ENCODE data around the gene CLTRN.

The CLTRN gene

DNA sequence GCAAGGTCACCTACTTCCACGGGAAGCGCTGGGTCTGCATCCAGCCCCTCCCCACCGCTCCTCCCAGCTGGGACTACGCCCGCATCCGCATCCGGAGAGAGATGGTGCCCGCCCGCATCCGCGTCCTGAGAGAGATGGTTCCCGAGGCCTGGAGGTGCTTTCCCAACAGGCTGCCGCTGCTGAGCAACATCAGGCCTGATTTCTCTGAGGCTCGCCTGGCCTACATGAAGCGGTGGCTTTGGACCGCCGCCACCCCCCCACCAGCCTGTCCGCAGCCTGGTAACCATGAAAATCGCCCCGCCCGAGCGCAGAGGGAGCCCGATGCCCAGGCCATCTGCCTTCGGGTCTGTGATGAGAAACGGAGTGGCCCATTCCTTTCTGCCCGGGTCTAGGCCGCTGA, 18.1 kb downstream of the CLTRN start:
- H3K4me3 ChIP-seq (ENCODE audit: low read depth, low read length), result no peak overlapping the region
- TF ChIP-seq, protein P1, sequence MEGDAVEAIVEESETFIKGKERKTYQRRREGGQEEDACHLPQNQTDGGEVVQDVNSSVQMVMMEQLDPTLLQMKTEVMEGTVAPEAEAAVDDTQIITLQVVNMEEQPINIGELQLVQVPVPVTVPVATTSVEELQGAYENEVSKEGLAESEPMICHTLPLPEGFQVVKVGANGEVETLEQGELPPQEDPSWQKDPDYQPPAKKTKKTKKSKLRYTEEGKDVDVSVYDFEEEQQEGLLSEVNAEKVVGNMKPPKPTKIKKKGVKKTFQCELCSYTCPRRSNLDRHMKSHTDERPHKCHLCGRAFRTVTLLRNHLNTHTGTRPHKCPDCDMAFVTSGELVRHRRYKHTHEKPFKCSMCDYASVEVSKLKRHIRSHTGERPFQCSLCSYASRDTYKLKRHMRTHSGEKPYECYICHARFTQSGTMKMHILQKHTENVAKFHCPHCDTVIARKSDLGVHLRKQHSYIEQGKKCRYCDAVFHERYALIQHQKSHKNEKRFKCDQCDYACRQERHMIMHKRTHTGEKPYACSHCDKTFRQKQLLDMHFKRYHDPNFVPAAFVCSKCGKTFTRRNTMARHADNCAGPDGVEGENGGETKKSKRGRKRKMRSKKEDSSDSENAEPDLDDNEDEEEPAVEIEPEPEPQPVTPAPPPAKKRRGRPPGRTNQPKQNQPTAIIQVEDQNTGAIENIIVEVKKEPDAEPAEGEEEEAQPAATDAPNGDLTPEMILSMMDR (IDR thresholded peaks at IDR 0.05; ENCODE audit: low read depth, low read length, missing control alignments), result no peak
- DNase-seq (ENCODE audit: low read depth), result no peak

DNA sequence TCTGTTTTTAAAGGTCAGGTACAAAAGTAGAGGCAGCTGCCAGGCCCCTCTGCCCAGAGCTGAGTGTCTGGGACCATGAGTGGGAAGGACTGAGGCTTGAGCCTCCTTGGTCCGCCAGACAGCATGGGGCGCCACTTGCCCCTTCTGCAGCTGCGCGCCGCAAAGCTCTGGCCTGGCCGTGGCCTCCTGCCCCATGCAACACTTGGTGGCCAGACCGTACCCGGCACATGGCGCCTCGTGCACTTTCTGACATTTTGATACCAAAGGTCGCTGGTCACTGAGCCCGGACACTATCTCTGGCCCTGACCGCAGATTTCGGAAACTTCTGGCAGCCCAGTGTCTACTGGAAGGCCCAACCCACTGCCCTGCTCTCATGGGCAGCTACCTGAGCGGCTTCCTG, 18.6 kb downstream of the CLTRN start:
- no peak overlapping the region for H3K4me3 ChIP-seq (ENCODE audit: low read depth, low read length)
- TF ChIP-seq, protein P1 (IDR thresholded peaks at IDR 0.05; ENCODE audit: low read depth, low read length, missing control alignments), result no peak
- no peak for DNase-seq (ENCODE audit: low read depth)

DNA sequence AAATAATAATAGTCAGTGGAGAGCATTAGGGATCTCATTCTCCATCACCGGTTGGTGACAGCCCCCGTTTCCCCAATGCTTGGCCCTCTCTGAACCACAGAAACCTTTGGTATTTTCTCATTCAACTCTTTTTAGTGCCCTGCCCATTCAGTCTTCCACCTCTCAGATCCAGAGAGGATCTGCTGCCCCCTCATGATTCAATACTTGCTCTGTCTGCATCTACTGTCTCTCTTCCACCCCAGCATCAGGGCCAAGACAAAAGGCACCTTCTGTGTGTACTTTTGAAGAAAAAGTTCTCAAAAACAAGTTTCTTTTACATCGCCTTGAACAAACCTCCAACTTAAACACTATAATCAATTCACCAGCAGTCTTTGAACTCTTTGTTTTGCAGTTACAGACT, 19.3 kb downstream of the CLTRN start:
- TF ChIP-seq, protein P1 (IDR thresholded peaks at IDR 0.05; ENCODE audit: low read depth, low read length, missing control alignments), result no peak
- H3K4me3 ChIP-seq (ENCODE audit: low read depth, low read length), result no peak overlapping the region
- DNase-seq (ENCODE audit: low read depth), result no peak

DNA sequence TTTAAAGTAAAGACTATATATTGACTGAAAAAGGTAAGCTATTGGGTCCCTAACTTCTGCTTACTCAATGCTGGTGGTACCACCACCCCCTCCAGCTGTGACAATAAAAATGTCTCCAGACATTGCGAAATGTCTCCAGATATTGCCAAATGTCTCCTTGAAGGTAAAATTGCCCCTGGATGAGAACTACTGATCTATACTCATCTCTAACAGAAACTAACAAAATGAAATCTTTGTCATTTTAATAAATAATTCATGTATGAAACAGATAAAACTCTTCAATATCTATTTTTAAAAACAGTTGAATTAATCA, 20.1 kb downstream of the CLTRN start:
- TF ChIP-seq, protein P1 (IDR thresholded peaks at IDR 0.05; ENCODE audit: low read depth, low read length, missing control alignments), result no peak
- H3K4me3 ChIP-seq (ENCODE audit: low read depth, low read length), result no peak overlapping the region
- no peak for DNase-seq (ENCODE audit: low read depth)

DNA sequence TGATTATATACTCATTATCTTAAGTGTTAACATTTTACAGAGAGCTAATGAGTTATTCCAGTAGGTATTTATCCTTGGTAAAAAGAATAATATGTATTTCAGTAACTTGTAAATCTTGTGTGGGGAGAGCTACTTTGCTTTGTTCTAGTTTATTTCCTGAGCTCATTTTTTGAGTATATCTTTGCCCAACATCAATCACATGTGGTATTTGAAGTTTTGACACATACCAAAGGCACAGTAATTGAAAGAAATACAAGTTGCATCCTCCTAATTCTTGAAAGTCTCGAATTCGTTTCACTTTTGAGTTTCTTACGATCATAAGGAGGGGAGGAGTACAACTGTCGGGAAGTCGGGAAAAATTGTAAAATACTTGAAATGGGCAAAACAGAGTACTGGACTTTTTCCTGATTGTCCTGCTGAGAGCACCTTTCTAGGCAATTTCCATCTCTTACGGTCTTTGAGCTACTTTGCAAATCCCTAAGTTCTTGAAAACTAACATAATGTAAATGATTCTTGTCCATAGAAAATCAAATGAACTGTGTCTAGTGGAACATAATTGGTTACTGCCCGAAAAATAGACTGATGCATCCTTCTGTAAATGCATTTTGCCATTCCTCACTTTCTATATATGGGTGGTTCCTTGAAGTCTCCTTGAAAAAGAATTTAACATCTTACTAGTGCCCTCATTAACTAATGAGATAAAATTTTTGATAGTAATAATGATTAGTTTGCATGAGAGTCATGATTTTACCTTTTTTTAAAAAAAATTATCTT, 20.6 kb downstream of the CLTRN start:
- no peak overlapping the region for H3K4me3 ChIP-seq (ENCODE audit: low read depth, low read length)
- no peak for DNase-seq (ENCODE audit: low read depth)
- TF ChIP-seq, protein P1 (IDR thresholded peaks at IDR 0.05; ENCODE audit: low read depth, low read length, missing control alignments), result no peak

DNA sequence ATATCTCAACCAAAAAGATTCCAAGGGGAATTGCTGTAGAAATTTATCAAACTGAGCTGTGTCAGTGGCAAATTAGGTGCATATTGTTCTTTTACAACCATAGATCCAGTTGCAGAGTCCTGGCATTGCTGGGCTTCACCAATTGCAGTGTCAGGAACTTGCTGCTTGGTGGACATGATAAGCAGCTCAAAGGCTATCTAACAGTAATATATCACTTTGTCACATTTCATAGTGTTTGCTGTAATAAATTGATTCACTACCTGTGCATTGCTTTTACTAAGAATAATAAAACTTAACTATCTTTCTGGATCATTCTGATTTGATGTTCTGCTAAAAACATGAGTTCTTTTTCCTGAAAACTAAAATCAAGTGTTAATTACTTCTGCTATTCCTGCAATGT, 33.0 kb downstream of the CLTRN start:
- DNase-seq (ENCODE audit: low read depth), result no peak
- no peak overlapping the region for H3K4me3 ChIP-seq (ENCODE audit: low read depth, low read length)
- TF ChIP-seq, protein P1 (IDR thresholded peaks at IDR 0.05; ENCODE audit: low read depth, low read length, missing control alignments), result no peak

DNA sequence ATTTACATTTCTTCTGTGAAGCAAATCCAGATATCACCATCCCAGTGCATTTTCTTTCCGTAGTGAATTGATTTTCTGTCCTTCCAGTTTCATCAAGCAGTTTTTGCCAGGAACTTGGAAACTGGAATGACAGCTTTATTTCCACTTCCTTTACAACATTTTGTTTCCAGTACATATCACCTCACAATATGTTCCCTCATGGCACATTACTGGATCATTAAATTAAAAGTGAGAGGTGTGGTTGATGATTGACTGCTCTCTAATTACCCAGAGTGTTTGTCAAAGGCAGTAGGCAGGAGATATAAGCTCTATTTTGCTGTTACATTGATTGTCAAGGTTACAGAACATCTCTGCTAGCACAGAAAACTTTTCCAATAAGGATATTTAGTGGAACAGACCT, 41.6 kb downstream of the CLTRN start:
- no peak overlapping the region for H3K4me3 ChIP-seq (ENCODE audit: low read depth, low read length)
- no peak for DNase-seq (ENCODE audit: low read depth)
- TF ChIP-seq, protein P1 (IDR thresholded peaks at IDR 0.05; ENCODE audit: low read depth, low read length, missing control alignments), result no peak

All from GM12864 (cell line).